H1 (cell line): ENCODE results near the gene NT5DC1. TPM values are rescaled to one million over a fixed set of nuclear protein-coding genes. Genes with fewer than 3 reads are reported as not detected.

Experiments
- CTCF ChIA-PET: fragments of 300-600 bp; sonication (Branson Sonifier 250); formaldehyde crosslinking; loops from one replicate; lab custom pipeline; 2021; ENCODE audit not compliant: partially characterized antibody; lab: Charles Lee
- POLR2A ChIA-PET: fragments of 300-600 bp; sonication (Branson Sonifier 250); formaldehyde crosslinking; loops from one replicate; lab custom pipeline; 2021; ENCODE audit warnings: inconsistent platforms; ENCODE audit not compliant: partially characterized antibody; lab: Charles Lee
- DNase-seq, 2 experiments: peaks; one replicate each; pipeline versions ENCODE4 v3.0.0 to v3.0.0-alpha.2; 2010 to 2022; ENCODE audit warnings: low spot score in 2 of 2, low read depth in 1 of 2, mixed read lengths in 1 of 2
- FAIRE-seq: peaks from 2 replicates; lab custom pipeline; 2011; peaks lifted over from hg19 to GRCh38; lab: Jason Lieb, UNC
- H2AFZ ChIP-seq: 2 replicates; pipeline ENCODE4 v1.8.1; 2012; ENCODE audit warnings: low read length, inconsistent platforms
- H2AK5ac ChIP-seq: 2 replicates; pipeline ENCODE4 v1.6.1; 2013; ENCODE audit warnings: low read depth, low read length
- H2BK120ac ChIP-seq: replicated peaks from 2 replicates; pipeline ENCODE3; 2013; ENCODE audit warnings: low read depth, low read length, inconsistent platforms
- H2BK12ac ChIP-seq: 2 replicates; pipeline ENCODE4 v1.6.1; 2013; ENCODE audit warnings: low read depth, low read length
- H2BK15ac ChIP-seq: 2 replicates; pipeline ENCODE4 v1.6.1; 2013; ENCODE audit warnings: low read length
- H2BK20ac ChIP-seq: 2 replicates; pipeline ENCODE4 v1.6.1; 2013; ENCODE audit warnings: low read length
- H2BK5ac ChIP-seq: 2 replicates; pipeline ENCODE4 v1.6.1; 2013; ENCODE audit warnings: low read depth, low read length
- H3K14ac ChIP-seq: 2 replicates; pipeline ENCODE4 v1.6.1; 2013; ENCODE audit warnings: inconsistent platforms; ENCODE audit not compliant: insufficient read length
- H3K18ac ChIP-seq: 2 replicates; pipeline ENCODE4 v1.6.1; 2013; ENCODE audit warnings: low read length; ENCODE audit errors: extremely low read depth
- H3K23ac ChIP-seq: 2 replicates; pipeline ENCODE4 v1.6.1; 2013; ENCODE audit warnings: inconsistent platforms; ENCODE audit not compliant: insufficient read length
- H3K23me2 ChIP-seq: 2 replicates; pipeline ENCODE4 v1.6.1; 2013; ENCODE audit warnings: low read depth, low read length
- H3K27ac ChIP-seq: 2 replicates; pipeline ENCODE4 v1.6.1; 2011; ENCODE audit warnings: low read depth, low read length, inconsistent platforms
- H3K27me3 ChIP-seq, 4 experiments: replicated peaks in 1 of 4; 1 replicate in 1 of 4; 2 replicates in 3 of 4; pipeline versions ENCODE4 v1.6.1 to v1.8.1; 2011 to 2013; ENCODE audit warnings: low read length in 3 of 4, mild to moderate bottlenecking in 3 of 4, inconsistent platforms in 2 of 4, mixed read lengths in 2 of 4, moderate library complexity in 1 of 4; ENCODE audit not compliant: control insufficient read depth in 3 of 4, insufficient read depth in 3 of 4; ENCODE audit errors: extremely low read depth in 1 of 4
- H3K36me3 ChIP-seq, 4 experiments: 2 replicates each; pipeline versions ENCODE4 v1.6.1 to v1.8.1; 2011 to 2013; ENCODE audit warnings: mild to moderate bottlenecking in 4 of 4, low read length in 3 of 4, moderate library complexity in 2 of 4, control low read depth in 1 of 4, inconsistent platforms in 1 of 4; ENCODE audit not compliant: insufficient read depth in 4 of 4, control insufficient read depth in 2 of 4
- H3K4ac ChIP-seq: replicated peaks from 2 replicates; pipeline ENCODE3; 2013; ENCODE audit warnings: low read length, low read depth, mixed read lengths, inconsistent platforms; ENCODE audit not compliant: insufficient read length
- H3K4me1 ChIP-seq, 4 experiments: replicated peaks in 1 of 4; 1 replicate in 1 of 4; 2 replicates in 3 of 4; pipeline versions ENCODE4 v1.6.1 to v1.8.1; 2011 to 2013; ENCODE audit warnings: low read length in 3 of 4, inconsistent platforms in 2 of 4, mixed read lengths in 1 of 4; ENCODE audit not compliant: insufficient read depth in 4 of 4, control insufficient read depth in 3 of 4
- H3K4me2 ChIP-seq, 2 experiments: 2 replicates each; pipeline versions ENCODE4 v1.6.1 to v1.8.1; 2011 to 2013; ENCODE audit warnings: low read depth in 2 of 2, low read length in 2 of 2, control low read depth in 1 of 2, inconsistent platforms in 1 of 2, mild to moderate bottlenecking in 1 of 2; ENCODE audit not compliant: insufficient read depth in 1 of 2
- H3K4me3 ChIP-seq, 4 experiments: fragments of 200-600, 300-600 bp in 1 of 4; sonication (generic), shearing (Covaris generic), sonication (Bioruptor Twin) in 1 of 4; 2 replicates each; pipeline versions ENCODE4 v1.5.1 to v1.8.1; 2011 to 2016; ENCODE audit warnings: low read length in 4 of 4, low read depth in 3 of 4, control low read depth in 2 of 4, inconsistent platforms in 2 of 4, mild to moderate bottlenecking in 2 of 4, mixed read lengths in 1 of 4, moderate library complexity in 1 of 4; ENCODE audit not compliant: insufficient read depth in 2 of 4; ENCODE audit errors: extremely low read depth in 1 of 4
- H3K56ac ChIP-seq: replicated peaks from 2 replicates; pipeline ENCODE3; 2013; ENCODE audit warnings: low read depth, mild to moderate bottlenecking, mixed read lengths, low read length, inconsistent platforms; ENCODE audit not compliant: insufficient read length
- H3K79me1 ChIP-seq: 2 replicates; pipeline ENCODE4 v1.6.1; 2013; ENCODE audit warnings: low read depth, low read length, control low read depth
- H3K79me2 ChIP-seq, 2 experiments: 2 replicates each; pipeline versions ENCODE4 v1.6.1 to v1.8.1; 2012 to 2013; ENCODE audit warnings: low read length in 2 of 2, mild to moderate bottlenecking in 2 of 2, inconsistent platforms in 1 of 2; ENCODE audit not compliant: insufficient read depth in 2 of 2, control insufficient read depth in 1 of 2
- H3K9ac ChIP-seq, 4 experiments: replicated peaks in 1 of 4; 1 replicate in 1 of 4; 2 replicates in 3 of 4; pipeline versions ENCODE4 v1.6.1 to v1.8.1; 2011 to 2013; ENCODE audit warnings: low read depth in 3 of 4, low read length in 3 of 4, control low read depth in 2 of 4, mild to moderate bottlenecking in 2 of 4, moderate library complexity in 2 of 4, inconsistent platforms in 1 of 4; ENCODE audit errors: extremely low read depth in 1 of 4
- H3K9me3 ChIP-seq, 2 experiments: 2 replicates each; pipeline versions ENCODE4 v1.6.1 to v1.8.1; 2012 to 2013; ENCODE audit warnings: mild to moderate bottlenecking in 2 of 2, moderate library complexity in 2 of 2, control low read depth in 1 of 2, inconsistent platforms in 1 of 2, low read depth in 1 of 2, low read length in 1 of 2, mixed read lengths in 1 of 2; ENCODE audit not compliant: insufficient read depth in 2 of 2
- H4K20me1 ChIP-seq, 2 experiments: replicated peaks in 1 of 2; 2 replicates each; pipeline versions ENCODE3 to v1.8.1; 2011 to 2013; ENCODE audit warnings: inconsistent platforms in 2 of 2, low read length in 2 of 2, mild to moderate bottlenecking in 1 of 2; ENCODE audit not compliant: insufficient read depth in 2 of 2, control insufficient read depth in 1 of 2
- H4K5ac ChIP-seq: 2 replicates; pipeline ENCODE4 v1.6.1; 2013; ENCODE audit warnings: low read length, low read depth, mixed read lengths, inconsistent platforms; ENCODE audit not compliant: insufficient read length
- H4K8ac ChIP-seq: 2 replicates; pipeline ENCODE4 v1.8.0; 2013; ENCODE audit warnings: mild to moderate bottlenecking, moderate library complexity, low read length, inconsistent platforms; ENCODE audit not compliant: insufficient read depth; ENCODE audit errors: extremely low read depth
- H4K91ac ChIP-seq: replicated peaks from 2 replicates; pipeline ENCODE3; 2013; ENCODE audit warnings: low read length, mixed read lengths, inconsistent platforms; ENCODE audit not compliant: insufficient read length
- ATF3 ChIP-seq: IDR thresholded peaks from 2 replicates; pipeline ENCODE4 v1.6.1; 2011; ENCODE audit warnings: low read depth, mild to moderate bottlenecking, low read length; ENCODE audit not compliant: insufficient read depth
- CBX5 ChIP-seq: fragments of 300-800, 300-1000 bp; sonication (generic); IDR thresholded peaks from 2 replicates; pipeline ENCODE4 v1.7.1; 2016; ENCODE audit warnings: antibody characterized with exemption, low read length, low read depth
- CHD2 ChIP-seq: IDR thresholded peaks from 2 replicates; pipeline ENCODE4 v1.6.1; 2012; ENCODE audit warnings: low read length, improper control_type of control experiment
- FOSL1 ChIP-seq: IDR thresholded peaks from 2 replicates; pipeline ENCODE4 v1.6.1; 2011; ENCODE audit warnings: mild to moderate bottlenecking, low read depth, low read length, moderate library complexity; ENCODE audit not compliant: insufficient read depth
- HDAC2 ChIP-seq, 2 experiments: fragments of 300-600 bp in 1 of 2; sonication (generic) in 1 of 2; IDR thresholded peaks; 2 replicates each; pipeline ENCODE4 v1.6.1; 2011 to 2012; ENCODE audit warnings: low read depth in 2 of 2, low read length in 2 of 2, mild to moderate bottlenecking in 2 of 2, moderate library complexity in 2 of 2, borderline replicate concordance in 1 of 2, inconsistent platforms in 1 of 2
- HDAC6 ChIP-seq: IDR thresholded peaks from one replicate; pipeline ENCODE4 v1.7.1; 2012; ENCODE audit warnings: low read depth, mild to moderate bottlenecking, inconsistent platforms, low read length, moderate library complexity
- MAX ChIP-seq: IDR thresholded peaks from 2 replicates; pipeline ENCODE4 v1.6.1; 2012; ENCODE audit warnings: inconsistent platforms
- PHF8 ChIP-seq: fragments of 200-600 bp; sonication (generic); conservative IDR thresholded peaks from 2 replicates; pipeline ENCODE4 v1.7.1; 2012; ENCODE audit warnings: low read depth, mild to moderate bottlenecking, inconsistent platforms, low read length, moderate library complexity
- POU5F1 ChIP-seq: IDR thresholded peaks from 2 replicates; pipeline ENCODE4 v1.6.1; 2011; ENCODE audit warnings: low read depth, mild to moderate bottlenecking, low read length, moderate library complexity
- RBBP5 ChIP-seq: IDR thresholded peaks from 2 replicates; pipeline ENCODE4 v1.7.1; 2012; ENCODE audit warnings: low read depth, mild to moderate bottlenecking, inconsistent platforms, low read length, moderate library complexity, borderline replicate concordance
- SP1 ChIP-seq: IDR thresholded peaks from 2 replicates; pipeline ENCODE4 v1.6.1; 2011; ENCODE audit warnings: low read depth, low read length
- SUZ12 ChIP-seq: fragments of 200-600 bp; sonication (generic); IDR thresholded peaks from 2 replicates; pipeline ENCODE4 v1.6.1; 2012; ENCODE audit warnings: mild to moderate bottlenecking, inconsistent platforms, low read length, moderate library complexity, mixed read lengths
- TCF12 ChIP-seq: IDR thresholded peaks from 2 replicates; pipeline ENCODE4 v1.6.1; 2011; ENCODE audit warnings: low read depth, mild to moderate bottlenecking, low read length
- WGBS, 2 experiments: shearing (Covaris generic) in 1 of 2; methylation state at CpG; one replicate each; pipeline versions ENCODE4 v1.1.6 to v1.1.7; 2013 to 2015; ENCODE audit warnings: low lambda C conversion rate in 2 of 2, mixed read lengths in 2 of 2, inconsistent platforms in 1 of 2, low coverage in 1 of 2, missing lambda C conversion rate in 1 of 2; ENCODE audit not compliant: insufficient replicate concordance in 2 of 2, insufficient coverage in 1 of 2, insufficient read length in 1 of 2; ENCODE audit errors: extremely low coverage in 1 of 2, missing lambda C conversion rate in 1 of 2; 5-methylcytosine and 5-hydroxymethylcytosine counted together
- polyA plus RNA-seq, 7 experiments: library from polyadenylated mRNA; depleted of rRNA in 3 of 7; stranded (reverse) in 5 of 7; unstranded in 2 of 7; fragments of >200 nt in 5 of 7; fragments of 200-250 nt in 2 of 7; gene quantifications; 1 replicate in 5 of 7; 2 replicates in 1 of 7; 4 replicates in 1 of 7; pipeline versions ENCODE4 v1.2.1 to v1.2.3, GENCODE V29; 2011 to 2013; ENCODE audit warnings: missing spikeins in 2 of 7, mixed read lengths in 2 of 7
- total RNA-seq: library from RNA; stranded (reverse); fragmentation: NEBNext Ultra II Directional; extraction: Animal tissue kit (Norgen Biotek cat#: 25700); gene quantifications from 2 replicates; pipeline ENCODE4 v1.2.1, GENCODE V29; 2021

Gene NT5DC1
- total and polyA plus RNA-seq, 2 of the 8 experiments (the other 6 are each of a cell fraction or from before 2014, with no cell fraction given), result 25.3 to 72.7 TPM

- Histone ChIP-seq H3K9ac (no peak overlapping the region), H4K91ac (no peak overlapping the region), H2BK20ac (no peak overlapping the region), H2BK5ac (no peak overlapping the region), H3K4me3 (no peak overlapping the region), H2BK12ac (no peak overlapping the region), H2AFZ (no peak overlapping the region), H3K4ac (no peak overlapping the region), H3K4me2 (no peak overlapping the region), H3K18ac (no peak overlapping the region), H3K23me2 (no peaks in the 10 kb centered on the region), H3K79me1 (no peaks in the 10 kb centered on the region), H3K56ac (no peak overlapping the region), H3K79me2 (no peaks in the 10 kb centered on the region), H3K36me3 (peaks cover 0 to 5% (median 2%) of the 10 kb centered on the region in 4 experiments; a peak in 1 of 8 replicates), H3K9me3 (no peaks in the 10 kb centered on the region), H3K14ac (no peak overlapping the region), H3K27me3 (no peaks in the 10 kb centered on the region), H2BK15ac (no peak overlapping the region), H4K20me1 (peaks cover 0 to 1% of the 10 kb centered on the region in 2 experiments), H3K27ac (no peak overlapping the region), H4K5ac (no peak overlapping the region), H3K4me1 (peaks cover 0 to 3% (median 1%) of the 10 kb centered on the region in 4 experiments; a peak in 3 of 7 replicates), H4K8ac (no peak overlapping the region), H3K23ac (no peak overlapping the region), H2AK5ac (no peak overlapping the region), H2BK120ac (no peak overlapping the region)
- DNase-seq, result no peak
- ChIA-PET POLR2A (interaction anchor here (0.9 kb wide), 1 partner anchor 31 kb away, joined by 3 read pairs; the partner anchor contains the start of gene TSPYL4), CTCF (no interaction called here)
- 63% methylated on average over 3 of the region's 3 CpGs; no CpG with 5 or more reads in 1 of the 2 experiments for WGBS, 2 experiments
- no peak for FAIRE-seq
- no peak for TF ChIP-seq ATF3
- no peak for TF ChIP-seq FOSL1
- TF ChIP-seq MAX, result no peak
- TF ChIP-seq SP1, result no peak
- TF ChIP-seq PHF8, result no peak
- TF ChIP-seq TCF12, result no peak
- no peak for TF ChIP-seq HDAC6
- no peak for TF ChIP-seq CHD2
- TF ChIP-seq RBBP5, result no peak
- TF ChIP-seq CBX5, result no peak
- TF ChIP-seq HDAC2 (IDR thresholded peaks at IDR 0.05; ENCODE audit: borderline replicate concordance in 1 of 2, low read depth in 2 of 2, low read length in 2 of 2), result no peak
- TF ChIP-seq SUZ12, result no peak
- no peak for TF ChIP-seq POU5F1
Observed at GRCh38 chr6:116223355-116223754, 122.7 kb downstream of the NT5DC1 start.
